HG02588 (cell line): Measurements from ENCODE around the gene METTL25B.

Experiments
- ATAC-seq: cut with Tn5 transposase; IDR thresholded peaks from one replicate; pipeline ENCODE4 v1.9.1; 2021; ENCODE audit warnings: mild to moderate bottlenecking, moderate library complexity; ENCODE audit not compliant: unreplicated experiment

METTL25B gene

DNA sequence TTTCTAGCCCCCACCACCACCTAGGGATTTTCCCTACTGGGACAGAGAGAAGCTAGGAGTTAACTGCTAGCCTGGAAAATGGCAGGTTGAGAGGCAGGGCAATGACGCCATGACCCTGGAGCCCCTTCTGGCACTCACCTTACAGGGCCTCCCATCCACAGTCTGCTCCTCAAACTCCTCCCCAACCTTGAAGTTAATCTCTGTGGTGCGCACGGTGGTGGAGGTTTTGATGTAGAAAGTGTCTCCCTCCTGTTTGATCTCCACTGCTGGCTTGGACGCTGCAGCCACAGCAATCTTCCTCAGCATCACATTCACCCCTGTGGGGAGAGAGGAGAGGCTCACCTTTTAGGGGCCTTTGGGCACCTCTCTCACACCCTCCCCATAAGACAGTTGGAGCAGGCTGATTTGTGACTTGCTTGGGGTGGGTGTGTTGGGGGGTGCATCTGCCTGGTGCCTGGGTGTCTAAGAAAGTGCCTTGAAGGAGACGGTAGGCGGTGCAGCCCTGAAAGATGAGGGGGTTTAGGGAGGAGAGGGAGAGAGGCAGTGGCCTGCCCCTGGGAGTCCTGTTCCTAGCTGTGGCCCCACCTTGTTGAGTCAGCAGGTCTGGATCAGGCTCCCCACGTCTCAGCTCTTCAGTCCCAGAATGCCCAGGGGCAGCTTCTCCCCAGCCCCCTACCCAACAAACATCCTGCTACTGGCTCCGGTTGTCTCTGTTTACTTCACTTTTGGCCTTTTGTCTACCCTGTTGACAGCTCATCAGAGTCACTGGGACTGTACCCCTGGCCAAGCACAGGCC, 27.3 kb upstream of the METTL25B start:
- no peak for ATAC-seq

GRCh38 chr1:156703336-156703735, 24.9 kb upstream of the METTL25B start:
- ATAC-seq = no peak

- ATAC-seq = no peak
Measured at GRCh38 chr1:156703741-156704140, 24.5 kb upstream of the METTL25B start.

GRCh38 chr1:156704166-156704711, 24.0 kb upstream of the METTL25B start:
- no peak for ATAC-seq

GRCh38 chr1:156704930-156705320, 23.3 kb upstream of the METTL25B start:
- ATAC-seq = no peak

GRCh38 chr1:156705321-156705917, 22.9 kb upstream of the METTL25B start, which contains the start of gene CRABP2:
Gene CRABP2, minus strand, starts transcription at chr1:156705583. Its CDS starts 137 bp downstream, at chr1:156705446.
- ATAC-seq = no peak

DNA sequence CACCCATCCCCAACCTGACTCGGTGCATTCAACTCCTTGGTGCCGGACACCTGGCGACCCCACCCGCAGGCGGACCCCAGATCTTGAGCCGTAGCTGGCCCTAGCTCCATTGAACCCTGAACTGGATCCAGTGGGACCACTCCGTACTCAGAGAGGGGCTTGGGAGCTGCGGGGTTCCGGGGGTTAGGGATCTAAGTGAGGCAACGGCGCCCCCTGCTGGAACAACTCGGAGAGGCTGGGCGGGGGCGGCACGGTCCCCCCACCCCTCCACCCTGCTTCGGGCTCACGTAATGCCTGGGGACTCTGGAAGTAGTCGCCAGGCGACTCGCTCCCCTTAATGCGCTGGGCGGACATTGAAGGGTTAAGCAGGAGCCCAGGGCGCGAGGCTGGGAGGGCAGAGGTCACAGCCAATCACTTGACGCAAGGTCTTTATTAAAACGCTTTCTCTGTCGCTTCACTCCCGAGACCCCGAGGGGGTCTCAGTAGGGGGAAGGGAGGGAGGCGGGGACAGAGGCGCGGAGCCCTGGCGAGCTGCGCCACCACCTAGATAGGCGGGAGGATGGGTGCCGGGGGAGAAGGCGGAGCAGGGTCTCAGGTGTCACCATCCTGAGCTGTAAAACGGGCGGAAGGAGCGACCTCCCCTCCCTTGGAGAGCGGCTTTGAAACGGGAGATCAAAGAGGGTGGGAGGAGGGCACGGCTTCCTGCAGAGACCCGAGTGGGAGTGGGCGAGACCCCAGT, 22.2 kb upstream of the METTL25B start:
- ATAC-seq = no peak

DNA sequence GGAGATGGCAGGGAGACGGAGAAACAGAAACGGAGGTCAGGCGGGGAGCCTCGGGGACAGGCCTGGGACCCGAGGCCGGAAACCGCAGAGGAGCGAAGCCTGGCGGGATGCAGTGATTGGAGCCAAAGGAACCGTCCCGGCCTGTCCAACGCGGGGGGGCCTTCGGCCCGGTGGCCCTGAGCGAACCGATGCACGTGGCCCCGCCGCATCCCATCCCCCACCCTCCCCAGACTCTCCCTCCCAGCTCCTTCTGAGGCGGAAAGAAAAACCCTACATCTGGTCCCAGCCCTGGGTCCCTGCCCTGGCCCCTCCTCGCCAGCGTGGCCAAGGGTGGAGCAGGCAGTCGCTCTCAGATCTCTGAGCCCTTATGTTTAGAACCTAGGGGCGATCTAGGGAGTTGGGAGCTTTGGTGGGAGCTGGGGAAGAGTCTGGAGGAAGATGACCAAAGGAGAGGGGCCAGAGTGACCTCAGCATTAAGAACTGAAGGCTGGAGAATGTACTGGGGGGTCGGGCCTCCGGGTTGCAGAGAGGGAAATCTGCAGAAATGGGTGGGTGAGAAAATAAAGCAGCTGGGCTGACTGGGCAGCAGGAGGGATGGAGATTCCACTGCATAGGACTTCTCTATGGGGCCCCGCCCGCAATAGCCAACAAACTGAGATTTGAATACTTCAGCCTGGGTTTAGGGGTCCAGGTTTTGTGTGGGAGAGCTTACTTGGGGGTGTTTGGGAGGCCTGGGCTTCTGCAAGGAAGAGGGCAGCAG, 21.4 kb upstream of the METTL25B start:
- ATAC-seq = no peak

DNA sequence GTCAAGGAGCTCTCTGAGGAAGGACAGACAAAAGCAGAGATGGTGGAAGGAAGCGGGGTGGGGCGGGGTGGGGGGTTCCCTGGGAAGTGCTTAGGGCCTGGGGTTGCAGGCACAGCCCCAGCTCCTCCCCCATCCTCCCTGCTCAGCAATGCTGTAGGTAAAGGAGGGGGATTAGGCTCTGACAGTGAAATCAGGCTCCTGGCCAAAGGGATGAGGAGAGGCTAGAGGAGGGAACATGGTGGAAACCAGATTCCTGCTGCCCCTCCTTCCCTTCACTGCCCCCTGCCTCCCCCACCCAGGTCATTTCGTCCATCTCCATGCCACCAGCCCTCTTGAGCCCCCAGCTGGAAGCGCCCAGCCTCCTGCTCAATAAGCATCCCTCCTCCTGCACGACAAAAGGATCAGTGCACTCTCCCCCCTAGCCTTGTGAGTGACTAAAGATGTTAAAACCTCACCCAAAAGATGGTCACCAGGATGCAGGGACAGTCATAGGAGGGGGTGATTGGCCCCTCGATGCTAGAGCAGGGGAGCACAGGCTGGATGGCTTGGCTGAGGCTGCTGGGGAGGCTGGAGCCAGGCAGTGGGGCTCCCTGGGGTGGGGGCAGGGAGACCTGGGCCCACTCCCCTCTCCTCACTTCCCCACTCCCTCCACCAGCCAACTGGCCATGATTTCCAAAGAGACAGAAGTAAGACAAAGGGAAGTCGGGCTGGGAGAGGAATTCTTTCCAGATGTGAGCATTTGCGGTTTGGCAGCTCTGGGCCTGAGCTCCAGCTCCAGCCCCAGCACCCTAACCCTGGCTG, 20.7 kb upstream of the METTL25B start:
- ATAC-seq = no peak

DNA sequence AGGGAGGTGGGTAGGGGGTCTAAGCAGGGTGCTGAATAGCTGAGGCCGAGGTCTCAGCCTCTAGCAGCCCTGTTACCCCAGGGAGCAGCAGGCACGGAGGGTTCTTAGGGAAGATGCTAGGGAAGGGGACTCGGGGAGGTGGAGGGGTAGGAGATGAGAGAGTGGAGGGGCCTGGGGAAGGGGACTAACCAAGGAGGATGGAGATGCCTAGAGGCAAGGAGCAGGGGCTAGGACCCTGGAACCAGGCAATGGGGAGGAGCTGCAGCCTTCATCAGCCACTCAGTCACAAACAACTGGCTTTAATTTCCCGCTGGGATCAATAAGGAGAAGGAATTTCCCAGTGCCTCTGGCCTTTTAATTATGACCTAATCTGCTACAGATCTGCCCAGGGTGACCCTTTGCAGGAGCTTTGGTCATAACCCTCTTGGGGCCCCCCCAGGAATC, 20.0 kb upstream of the METTL25B start:
- no peak for ATAC-seq

DNA sequence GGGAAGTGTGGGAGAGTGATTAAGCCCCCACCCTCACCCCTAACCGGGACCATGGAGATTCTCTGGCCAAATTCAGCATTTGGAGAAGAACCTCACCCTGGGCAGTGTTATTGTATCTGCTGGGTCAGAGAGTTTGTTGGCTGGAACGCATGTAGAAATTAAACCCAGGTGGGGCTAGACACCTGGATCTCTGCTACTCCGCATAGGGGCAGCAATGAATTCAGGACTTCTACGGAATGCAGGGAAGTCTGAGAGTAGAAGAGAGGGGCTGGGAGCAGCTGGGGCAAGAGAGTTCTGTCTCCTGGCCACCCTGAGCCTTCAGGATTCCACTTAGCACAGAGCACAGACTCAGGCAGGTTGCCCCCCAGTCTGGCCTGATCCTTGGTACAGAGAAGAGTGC, 19.2 kb upstream of the METTL25B start:
- ATAC-seq = no peak

- no peak for ATAC-seq
Measured at GRCh38 chr1:156709757-156710489, 18.3 kb upstream of the METTL25B start.

GRCh38 chr1:156711011-156711817, 17.1 kb upstream of the METTL25B start:
- ATAC-seq = no peak

DNA sequence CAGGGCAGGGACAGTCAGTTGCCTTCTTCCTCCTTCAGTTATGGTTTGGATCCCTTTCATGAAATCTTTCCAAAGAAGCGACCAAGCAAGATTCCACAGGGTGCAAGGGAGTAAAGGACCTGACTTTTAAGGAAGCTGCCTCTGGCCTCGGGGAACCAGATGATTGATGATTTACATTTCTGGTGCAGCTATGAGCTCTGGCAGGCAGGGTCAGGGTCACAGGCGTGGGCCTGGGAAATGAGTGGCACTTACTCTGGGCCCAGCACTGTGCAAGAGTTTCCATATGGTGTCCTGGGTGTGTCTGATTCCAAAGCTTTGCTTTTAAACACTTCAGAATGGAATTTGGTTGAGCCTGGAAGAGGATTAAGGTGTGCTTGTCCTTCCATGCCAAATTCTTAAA, 15.6 kb upstream of the METTL25B start:
- no peak for ATAC-seq

- ATAC-seq = no peak
Measured at GRCh38 chr1:156714830-156715229, 13.4 kb upstream of the METTL25B start.

DNA sequence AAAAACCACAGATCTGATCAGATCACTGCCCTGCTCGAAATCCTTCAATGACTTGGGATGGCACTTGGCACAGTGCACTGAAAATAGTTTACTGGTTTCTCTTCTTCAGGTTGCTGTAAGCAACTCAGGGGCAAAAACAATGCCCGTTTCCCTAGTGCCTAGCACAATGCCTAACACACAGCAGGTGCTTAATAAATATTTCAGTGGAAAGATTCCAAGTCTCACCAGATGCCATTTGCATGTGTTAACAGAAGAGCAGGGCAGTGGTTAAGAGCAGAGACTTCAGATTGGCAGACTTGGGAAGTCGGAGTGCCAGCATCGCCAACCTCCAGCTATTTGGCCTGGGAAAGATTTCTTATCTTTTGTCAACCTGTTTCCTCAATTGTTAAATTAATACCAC, 10.9 kb upstream of the METTL25B start:
- no peak for ATAC-seq

DNA sequence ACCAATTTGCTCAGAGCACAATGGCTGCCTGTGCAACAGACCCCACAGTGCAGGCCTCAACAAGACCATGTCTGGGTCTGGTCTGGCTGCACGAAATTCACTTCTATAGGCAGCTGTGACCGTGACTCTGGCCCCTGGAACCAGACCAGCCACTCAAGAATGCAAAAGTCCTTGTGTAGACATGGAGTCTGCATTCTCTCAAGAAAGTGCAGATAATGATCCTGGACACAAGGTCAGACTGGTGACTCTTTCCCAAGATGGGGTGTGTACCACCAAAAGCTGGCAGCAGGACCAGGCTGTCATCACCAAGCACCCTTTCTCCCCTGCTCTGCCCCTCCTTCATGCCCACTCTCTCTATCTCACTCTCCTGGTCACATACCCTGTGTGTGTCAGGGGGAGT, 7.1 kb upstream of the METTL25B start:
- no peak for ATAC-seq

GRCh38 chr1:156721535-156721934, 6.7 kb upstream of the METTL25B start:
- no peak for ATAC-seq
